Spleen (tissue), 7 donors: ENCODE measurements around the gene SLIT3.

ENCODE experiments used
- POLR2A ChIP-seq, 3 donors: fragments of 450-650 bp; IDR thresholded peaks; one replicate each; pipeline ENCODE4 v1.5.1; 2017; ENCODE audit warnings: antibody characterized with exemption in 3 of 3, mild to moderate bottlenecking in 1 of 3
- POLR2AphosphoS5 ChIP-seq, 3 donors: sonication (generic); formaldehyde crosslinking; IDR thresholded peaks; one replicate each; pipeline ENCODE4 v1.5.1; 2017; ENCODE audit warnings: antibody characterized with exemption in 3 of 3
- TF ChIP-seq, protein P1 (sequence below), 11 experiments: fragments of 200-600 bp in 7 of 11; fragments of 450-650 bp in 4 of 11; sonication (generic) in 4 of 11; IDR thresholded peaks in 8 of 11; conservative IDR thresholded peaks in 3 of 11; 1 replicate in 7 of 11; 2 replicates in 4 of 11; pipeline versions ENCODE4 v1.4.0 to v1.8.0; 2016 to 2021; ENCODE audit warnings: antibody characterized with exemption in 11 of 11, inconsistent platforms in 4 of 11, mild to moderate bottlenecking in 1 of 11
- donor health status: DM: no; HTN: no; CAD: no; lungs with moderate emphysema.
- donor health status: DM: no; HTN: no; CAD: no.
- donor health status: DM: no; HTN: no; CAD: no.

DNA sequence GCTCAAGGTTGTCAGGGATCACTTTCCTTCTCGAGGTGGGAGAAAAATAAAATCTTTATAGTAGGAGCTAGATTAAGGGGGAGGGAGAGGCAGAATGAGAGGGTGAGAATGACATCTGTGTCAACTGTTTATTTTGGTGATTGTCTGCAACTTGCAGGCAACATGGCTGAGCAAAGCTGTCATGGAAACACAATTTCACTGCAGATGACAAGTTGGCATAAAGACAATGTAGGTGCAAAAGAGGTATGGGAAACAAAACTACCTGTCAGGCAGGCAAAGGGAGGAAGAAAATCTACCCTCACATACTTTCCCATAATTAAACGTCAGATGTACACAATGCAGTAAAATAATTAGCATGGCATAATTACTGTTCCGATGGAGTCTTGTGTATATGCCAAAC, 167.4 kb downstream of the SLIT3 start:
- TF ChIP-seq, protein P1, sequence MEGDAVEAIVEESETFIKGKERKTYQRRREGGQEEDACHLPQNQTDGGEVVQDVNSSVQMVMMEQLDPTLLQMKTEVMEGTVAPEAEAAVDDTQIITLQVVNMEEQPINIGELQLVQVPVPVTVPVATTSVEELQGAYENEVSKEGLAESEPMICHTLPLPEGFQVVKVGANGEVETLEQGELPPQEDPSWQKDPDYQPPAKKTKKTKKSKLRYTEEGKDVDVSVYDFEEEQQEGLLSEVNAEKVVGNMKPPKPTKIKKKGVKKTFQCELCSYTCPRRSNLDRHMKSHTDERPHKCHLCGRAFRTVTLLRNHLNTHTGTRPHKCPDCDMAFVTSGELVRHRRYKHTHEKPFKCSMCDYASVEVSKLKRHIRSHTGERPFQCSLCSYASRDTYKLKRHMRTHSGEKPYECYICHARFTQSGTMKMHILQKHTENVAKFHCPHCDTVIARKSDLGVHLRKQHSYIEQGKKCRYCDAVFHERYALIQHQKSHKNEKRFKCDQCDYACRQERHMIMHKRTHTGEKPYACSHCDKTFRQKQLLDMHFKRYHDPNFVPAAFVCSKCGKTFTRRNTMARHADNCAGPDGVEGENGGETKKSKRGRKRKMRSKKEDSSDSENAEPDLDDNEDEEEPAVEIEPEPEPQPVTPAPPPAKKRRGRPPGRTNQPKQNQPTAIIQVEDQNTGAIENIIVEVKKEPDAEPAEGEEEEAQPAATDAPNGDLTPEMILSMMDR (IDR thresholded peaks at IDR 0.05 in 8 of 11, conservative IDR thresholded peaks at IDR 0.05 in 3 of 11), result no peak
- TF ChIP-seq POLR2AphosphoS5 (IDR thresholded peaks at IDR 0.05) (no peak), POLR2A (IDR thresholded peaks at IDR 0.05) (no peak)
